Fibroblast of villous mesenchyme (primary cell): ENCODE results near the gene BBS2. TPM values are rescaled to one million over a fixed set of nuclear protein-coding genes. Genes with fewer than 3 reads are reported as not detected.

ENCODE experiments used
- DNase-seq: peaks from one replicate; pipeline ENCODE4 v3.0.0-alpha.2; 2010; ENCODE audit warnings: low read depth
- H3K4me3 ChIP-seq: 2 replicates; pipeline ENCODE4 v1.5.1; 2011; ENCODE audit warnings: low read depth, mild to moderate bottlenecking, low read length
- total RNA-seq: library from RNA; depleted of rRNA; stranded (reverse); fragments of >200 nt; gene quantifications from 2 replicates; pipeline ENCODE4 v1.2.3, GENCODE V29; 2012
- TF ChIP-seq, protein P1 (sequence below): IDR thresholded peaks from 2 replicates; pipeline ENCODE4 v1.5.1; 2012; ENCODE audit warnings: low read depth, mild to moderate bottlenecking, low read length; ENCODE audit not compliant: insufficient read depth

Gene BBS2
- total RNA-seq, 1 donor, result 60.5 TPM

DNA sequence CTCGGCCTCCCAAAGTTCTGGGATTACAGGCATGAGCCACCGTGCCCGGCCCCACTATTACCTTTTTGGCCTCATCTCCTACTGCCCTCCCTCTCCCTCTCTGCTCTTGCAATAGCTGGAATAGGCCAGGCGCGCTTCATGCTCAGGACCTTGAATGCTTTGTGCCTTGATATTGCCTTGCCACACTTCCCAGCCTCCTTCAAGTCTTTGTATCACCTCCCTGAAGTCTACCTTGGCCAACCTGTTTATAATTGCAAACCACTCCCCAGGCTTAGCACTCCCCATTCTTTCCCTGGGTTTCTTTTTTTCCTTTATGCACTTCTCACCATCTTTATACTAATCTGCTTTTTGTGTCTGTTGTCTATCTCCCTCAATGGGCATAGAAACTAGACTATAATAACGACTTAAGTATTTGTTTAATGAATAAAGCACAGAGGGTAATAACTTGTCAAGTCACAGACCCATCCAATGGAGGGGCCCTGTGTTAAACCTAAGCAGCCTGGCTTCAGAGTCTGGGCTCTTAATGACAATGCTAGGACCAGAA is 61.8 kb downstream of the BBS2 start:
- TF ChIP-seq, protein P1, sequence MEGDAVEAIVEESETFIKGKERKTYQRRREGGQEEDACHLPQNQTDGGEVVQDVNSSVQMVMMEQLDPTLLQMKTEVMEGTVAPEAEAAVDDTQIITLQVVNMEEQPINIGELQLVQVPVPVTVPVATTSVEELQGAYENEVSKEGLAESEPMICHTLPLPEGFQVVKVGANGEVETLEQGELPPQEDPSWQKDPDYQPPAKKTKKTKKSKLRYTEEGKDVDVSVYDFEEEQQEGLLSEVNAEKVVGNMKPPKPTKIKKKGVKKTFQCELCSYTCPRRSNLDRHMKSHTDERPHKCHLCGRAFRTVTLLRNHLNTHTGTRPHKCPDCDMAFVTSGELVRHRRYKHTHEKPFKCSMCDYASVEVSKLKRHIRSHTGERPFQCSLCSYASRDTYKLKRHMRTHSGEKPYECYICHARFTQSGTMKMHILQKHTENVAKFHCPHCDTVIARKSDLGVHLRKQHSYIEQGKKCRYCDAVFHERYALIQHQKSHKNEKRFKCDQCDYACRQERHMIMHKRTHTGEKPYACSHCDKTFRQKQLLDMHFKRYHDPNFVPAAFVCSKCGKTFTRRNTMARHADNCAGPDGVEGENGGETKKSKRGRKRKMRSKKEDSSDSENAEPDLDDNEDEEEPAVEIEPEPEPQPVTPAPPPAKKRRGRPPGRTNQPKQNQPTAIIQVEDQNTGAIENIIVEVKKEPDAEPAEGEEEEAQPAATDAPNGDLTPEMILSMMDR, result no peak
- DNase-seq, result no peak

GRCh38 chr16:56451753-56452689 is 67.8 kb downstream of the BBS2 start:
- TF ChIP-seq, protein P1, result no peak
- peak overlapping the region; percentile 94 for H3K4me3 ChIP-seq
- peak; percentile 39 for DNase-seq

More for the DNA sequence above, 61.8 kb downstream of the BBS2 start:
- no peak overlapping the region for H3K4me3 ChIP-seq

DNA sequence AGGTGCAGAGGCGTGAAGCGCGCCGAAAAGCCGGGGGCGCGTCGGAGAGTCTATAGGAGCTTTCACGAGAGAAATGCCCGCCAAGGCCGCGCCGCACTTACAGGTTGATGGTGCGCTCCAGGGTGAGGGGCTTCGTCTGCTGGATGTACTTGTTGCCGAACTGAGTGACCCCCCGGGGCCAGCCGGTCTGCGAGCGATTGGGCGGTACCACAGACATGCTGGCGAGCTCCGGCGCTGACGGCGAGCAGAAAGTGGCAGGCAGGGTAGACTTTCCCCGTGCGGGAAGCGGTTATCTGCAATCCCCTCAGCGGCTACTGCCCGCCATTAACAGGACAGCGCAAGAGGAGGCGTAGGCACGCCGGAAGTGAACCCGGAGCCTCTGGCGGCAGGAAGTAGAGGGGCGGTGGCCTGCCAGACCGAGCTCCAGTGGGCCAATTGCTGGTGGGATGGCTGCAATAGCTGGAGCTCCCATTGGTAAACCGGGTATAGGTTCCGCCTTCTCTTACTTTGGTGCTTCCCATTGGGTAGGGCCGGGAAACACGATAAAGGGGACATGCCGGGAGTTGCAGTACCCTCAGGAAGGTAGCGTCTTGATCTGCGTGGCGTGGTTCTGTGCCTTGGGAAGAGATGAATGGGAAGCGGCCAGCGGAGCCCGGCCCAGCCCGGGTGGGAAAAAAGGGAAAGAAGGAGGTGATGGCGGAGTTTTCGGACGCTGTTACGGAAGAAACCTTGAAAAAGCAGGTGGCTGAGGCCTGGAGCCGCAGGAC is 68.7 kb downstream of the BBS2 start, which contains the start of the genes NUDT21 and OGFOD1:
Gene NUDT21 (minus strand): TSS at position 347 of the 767 bp plus-strand sequence. CDS start 130 bp downstream, at position 217.
Gene OGFOD1 (plus strand): TSS at position 569 of the 767 bp plus-strand sequence. CDS start 59 bp downstream, at position 628.
- DNase-seq, result peak; percentile 98
- TF ChIP-seq, protein P1, result no peak
- H3K4me3 ChIP-seq, result peak within 1 kb of the TSS; percentile 94

DNA sequence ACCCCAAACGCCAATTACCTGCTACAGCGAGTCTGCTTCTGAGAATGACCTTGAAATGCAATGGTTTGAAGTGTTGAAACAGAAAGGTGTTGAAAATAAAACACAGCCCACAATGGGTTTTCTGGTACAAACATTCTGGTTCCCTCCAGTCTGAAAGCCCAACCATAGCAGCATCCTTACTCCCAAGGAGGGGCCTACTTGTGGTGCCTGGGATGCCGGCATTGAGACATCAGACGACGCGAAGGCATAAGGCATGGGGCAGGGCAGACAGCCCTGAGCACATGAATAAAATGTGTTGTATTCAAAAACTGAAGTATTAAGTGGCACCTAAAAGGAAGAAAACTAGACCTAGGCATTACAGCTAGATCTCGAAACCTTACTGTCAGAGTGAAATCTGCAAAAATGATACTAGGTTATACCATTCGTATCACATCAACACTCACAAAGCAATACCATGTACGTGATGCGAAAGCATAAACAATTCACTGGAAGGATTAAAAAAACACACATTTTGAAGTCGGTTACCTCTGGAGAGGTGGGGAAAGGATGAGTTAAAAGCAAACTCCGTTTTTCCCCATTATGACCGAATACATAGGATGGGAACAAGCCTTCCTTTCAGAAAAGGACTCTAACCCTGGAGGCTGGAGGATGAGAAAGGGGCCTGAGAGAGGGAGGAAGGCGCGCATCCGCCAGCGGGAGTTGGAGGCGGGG is 69.4 kb downstream of the BBS2 start:
- H3K4me3 ChIP-seq, result peak overlapping the region; percentile 94
- no peak for DNase-seq

DNA sequence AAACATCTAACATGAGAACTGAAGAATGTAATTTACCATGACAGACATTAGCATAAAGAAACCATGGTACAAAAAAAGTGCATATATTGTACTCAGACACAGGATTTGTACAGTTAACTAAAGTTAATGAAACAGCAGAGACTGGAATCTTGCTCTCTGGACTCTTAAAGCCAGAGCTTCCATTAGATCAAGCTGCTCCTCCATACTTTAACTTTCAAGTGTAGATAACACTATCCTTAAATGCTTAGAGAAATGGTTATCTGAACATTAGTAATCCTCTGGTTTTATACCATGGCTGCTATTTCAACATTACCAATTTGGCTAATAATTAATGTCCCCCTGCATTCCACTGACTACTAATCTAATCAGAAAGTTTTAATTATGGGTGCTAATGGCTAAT is 71.8 kb downstream of the BBS2 start:
- no peak for DNase-seq
- TF ChIP-seq, protein P1, result no peak
- no peak overlapping the region for H3K4me3 ChIP-seq

More for the DNA sequence above, 69.4 kb downstream of the BBS2 start:
- TF ChIP-seq, protein P1, result no peak

GRCh38 chr16:56447286-56447685 is 72.5 kb downstream of the BBS2 start:
- no peak overlapping the region for H3K4me3 ChIP-seq
- TF ChIP-seq, protein P1, result no peak
- no peak for DNase-seq
